Glutamatergic neuron (in vitro differentiated cells): ENCODE results near the gene NUP62CL. TPM values are rescaled to one million over a fixed set of nuclear protein-coding genes. Genes with fewer than 3 reads are reported as not detected.
A peak's percentile ranks its signal among the peaks of the same experiment; 100 is the strongest.

Source experiments
- DNase-seq: peaks from one replicate; pipeline ENCODE4 v3.0.0; 2022
- H3K27ac Mint-ChIP-seq: one replicate; pipeline ENCODE4 v1.8.0; 2020; ENCODE audit warnings: mild to moderate bottlenecking, mixed read lengths, inconsistent platforms; ENCODE audit not compliant: unreplicated experiment
- H3K27me3 Mint-ChIP-seq: one replicate; pipeline ENCODE4 v1.8.0; 2020; ENCODE audit warnings: mild to moderate bottlenecking, moderate library complexity, mixed read lengths, inconsistent platforms; ENCODE audit not compliant: unreplicated experiment
- H3K36me3 Mint-ChIP-seq: one replicate; pipeline ENCODE4 v1.8.0; 2020; ENCODE audit warnings: mild to moderate bottlenecking, mixed read lengths, inconsistent platforms; ENCODE audit not compliant: unreplicated experiment
- H3K4me1 Mint-ChIP-seq: one replicate; pipeline ENCODE4 v1.8.0; 2020; ENCODE audit warnings: mild to moderate bottlenecking, low read depth, mixed read lengths, inconsistent platforms; ENCODE audit not compliant: unreplicated experiment
- H3K4me3 Mint-ChIP-seq: one replicate; pipeline ENCODE4 v1.8.0; 2020; ENCODE audit warnings: mild to moderate bottlenecking, mixed read lengths, inconsistent platforms; ENCODE audit not compliant: unreplicated experiment
- H3K9me3 Mint-ChIP-seq: one replicate; pipeline ENCODE4 v1.8.0; 2020; ENCODE audit warnings: mild to moderate bottlenecking, moderate library complexity, mixed read lengths, inconsistent platforms; ENCODE audit not compliant: unreplicated experiment
- CTCF ChIP-seq: fragments of 200-600 bp; sonication (generic); IDR thresholded peaks from one replicate; pipeline ENCODE4 v1.5.0; 2021; ENCODE audit not compliant: partially characterized antibody, unreplicated experiment
- total RNA-seq: library from RNA; stranded (reverse); fragmentation: NEBNext Ultra II Directional; extraction: Animal tissue kit (Norgen Biotek cat#: 25700); gene quantifications from one replicate; pipeline ENCODE4 v1.2.1, GENCODE V29; 2021; ENCODE audit not compliant: unreplicated experiment

Gene NUP62CL
- total RNA-seq, 1 donor from 2014 or later = 1.6 TPM

GRCh38 chrX:107119283-107119682 is 87.0 kb downstream of the NUP62CL start:
- no peak for DNase-seq
- TF ChIP-seq CTCF = no peak
- H3K9me3 Mint-ChIP-seq = no peaks in the 10 kb centered on the region
- no peak overlapping the region for H3K27ac Mint-ChIP-seq
- H3K4me1 Mint-ChIP-seq = peaks cover 7% of the 10 kb centered on the region
- no peak overlapping the region for H3K4me3 Mint-ChIP-seq
- no peaks in the 10 kb centered on the region for H3K27me3 Mint-ChIP-seq
- H3K36me3 Mint-ChIP-seq = no peaks in the 10 kb centered on the region

- peaks cover 7% of the 10 kb centered on the region for H3K4me1 Mint-ChIP-seq
- H3K27me3 Mint-ChIP-seq = no peaks in the 10 kb centered on the region
- peak within 1 kb of the TSS; percentile 99 for H3K4me3 Mint-ChIP-seq
- H3K27ac Mint-ChIP-seq = peak within 1 kb of the TSS; percentile 98
- DNase-seq = peak; percentile 66
- no peaks in the 10 kb centered on the region for H3K36me3 Mint-ChIP-seq
- TF ChIP-seq CTCF = no peak
- H3K9me3 Mint-ChIP-seq = no peaks in the 10 kb centered on the region
These were observed 87.7 kb downstream of the NUP62CL start, which contains the start of gene RBM41 for GRCh38 chrX:107118322-107119147. Gene RBM41, minus strand, starts transcription at chrX:107118822. Its CDS starts 49 bp downstream, at chrX:107118773.

- TF ChIP-seq CTCF = no peak
- H3K9me3 Mint-ChIP-seq = no peaks in the 10 kb centered on the region
- DNase-seq = no peak
- H3K27ac Mint-ChIP-seq = peak overlapping the region; percentile 68
- no peaks in the 10 kb centered on the region for H3K27me3 Mint-ChIP-seq
- H3K4me1 Mint-ChIP-seq = peaks cover 7% of the 10 kb centered on the region
- no peaks in the 10 kb centered on the region for H3K36me3 Mint-ChIP-seq
- H3K4me3 Mint-ChIP-seq = peak overlapping the region; percentile 99
These were observed 88.3 kb downstream of the NUP62CL start for GRCh38 chrX:107117993-107118321.

- no peak for DNase-seq
- Mint-ChIP-seq H3K4me1 (no peaks in the 10 kb centered on the region), H3K4me3 (no peak overlapping the region), H3K9me3 (no peaks in the 10 kb centered on the region), H3K36me3 (no peaks in the 10 kb centered on the region), H3K27ac (no peak overlapping the region), H3K27me3 (no peaks in the 10 kb centered on the region)
- no peak for TF ChIP-seq CTCF
These were observed 98.8 kb downstream of the NUP62CL start for GRCh38 chrX:107107459-107107858.

GRCh38 chrX:107102980-107103379 is 103.3 kb downstream of the NUP62CL start:
- H3K4me3 Mint-ChIP-seq = no peak overlapping the region
- H3K27ac Mint-ChIP-seq = no peak overlapping the region
- H3K27me3 Mint-ChIP-seq = no peaks in the 10 kb centered on the region
- no peak for TF ChIP-seq CTCF
- DNase-seq = no peak
- H3K36me3 Mint-ChIP-seq = no peaks in the 10 kb centered on the region
- no peaks in the 10 kb centered on the region for H3K4me1 Mint-ChIP-seq
- H3K9me3 Mint-ChIP-seq = no peaks in the 10 kb centered on the region
